Astrocyte of the cerebellum (primary cell): ENCODE results near the gene KCTD1.

Experiments
- DNase-seq: peaks from one replicate; pipeline ENCODE4 v3.0.0-alpha.2; 2011; ENCODE audit warnings: low read depth
- H3K4me3 ChIP-seq: 2 replicates; pipeline ENCODE4 v1.5.1; 2011; ENCODE audit warnings: mild to moderate bottlenecking, low read depth, low read length, moderate library complexity
- in situ Hi-C: cut with HindIII; loops from 2 replicates; pipeline ENCODE4 v1.10.0; 2017; ENCODE audit warnings: low sequenced_read_pairs
- TF ChIP-seq, protein P1 (sequence below): IDR thresholded peaks from 2 replicates; pipeline ENCODE4 v1.5.1; 2012; ENCODE audit warnings: low read length, low read depth, moderate library complexity, mild to moderate bottlenecking; ENCODE audit errors: missing control alignments

The KCTD1 gene

DNA sequence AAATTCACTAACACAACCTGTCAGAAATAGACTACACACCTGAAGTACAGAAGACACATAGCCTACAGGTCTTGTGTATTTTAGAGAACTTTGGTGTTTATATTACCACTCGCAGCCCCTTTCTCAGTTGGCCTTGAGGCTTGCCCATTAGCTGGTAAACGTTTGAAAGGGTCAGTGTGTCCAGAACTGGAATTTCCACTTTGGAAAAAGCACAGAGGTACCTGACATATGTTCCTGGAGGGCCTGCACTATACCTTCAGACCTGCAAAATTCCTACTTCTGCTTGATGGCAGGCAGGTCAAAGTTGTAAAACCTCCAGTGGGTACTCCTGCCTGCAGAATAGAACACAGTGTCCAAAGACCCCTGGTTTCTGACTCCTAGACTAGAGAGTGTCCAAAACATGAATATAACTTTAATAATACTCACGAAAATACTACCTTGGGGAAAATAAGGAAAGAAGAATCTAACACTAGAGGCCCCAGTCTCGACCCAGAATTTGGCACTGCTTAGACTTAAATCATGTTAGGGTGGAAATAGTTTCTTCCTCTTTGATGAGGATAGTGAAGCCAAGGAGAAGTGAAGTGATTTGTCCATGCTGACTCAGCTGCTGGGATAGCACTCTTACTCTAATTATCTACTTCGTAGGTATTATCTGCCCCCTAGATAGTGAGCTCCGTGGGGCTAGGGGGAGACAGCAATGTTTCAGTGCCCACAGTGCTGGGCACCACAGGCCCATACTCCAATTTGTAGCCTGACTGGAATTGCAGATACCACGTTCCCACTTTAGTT is 2.8 kb downstream of the KCTD1 start:
- peak overlapping the region; percentile 65 for H3K4me3 ChIP-seq
- TF ChIP-seq, protein P1, sequence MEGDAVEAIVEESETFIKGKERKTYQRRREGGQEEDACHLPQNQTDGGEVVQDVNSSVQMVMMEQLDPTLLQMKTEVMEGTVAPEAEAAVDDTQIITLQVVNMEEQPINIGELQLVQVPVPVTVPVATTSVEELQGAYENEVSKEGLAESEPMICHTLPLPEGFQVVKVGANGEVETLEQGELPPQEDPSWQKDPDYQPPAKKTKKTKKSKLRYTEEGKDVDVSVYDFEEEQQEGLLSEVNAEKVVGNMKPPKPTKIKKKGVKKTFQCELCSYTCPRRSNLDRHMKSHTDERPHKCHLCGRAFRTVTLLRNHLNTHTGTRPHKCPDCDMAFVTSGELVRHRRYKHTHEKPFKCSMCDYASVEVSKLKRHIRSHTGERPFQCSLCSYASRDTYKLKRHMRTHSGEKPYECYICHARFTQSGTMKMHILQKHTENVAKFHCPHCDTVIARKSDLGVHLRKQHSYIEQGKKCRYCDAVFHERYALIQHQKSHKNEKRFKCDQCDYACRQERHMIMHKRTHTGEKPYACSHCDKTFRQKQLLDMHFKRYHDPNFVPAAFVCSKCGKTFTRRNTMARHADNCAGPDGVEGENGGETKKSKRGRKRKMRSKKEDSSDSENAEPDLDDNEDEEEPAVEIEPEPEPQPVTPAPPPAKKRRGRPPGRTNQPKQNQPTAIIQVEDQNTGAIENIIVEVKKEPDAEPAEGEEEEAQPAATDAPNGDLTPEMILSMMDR = no peak
- in situ Hi-C loops = no loop called here

DNA sequence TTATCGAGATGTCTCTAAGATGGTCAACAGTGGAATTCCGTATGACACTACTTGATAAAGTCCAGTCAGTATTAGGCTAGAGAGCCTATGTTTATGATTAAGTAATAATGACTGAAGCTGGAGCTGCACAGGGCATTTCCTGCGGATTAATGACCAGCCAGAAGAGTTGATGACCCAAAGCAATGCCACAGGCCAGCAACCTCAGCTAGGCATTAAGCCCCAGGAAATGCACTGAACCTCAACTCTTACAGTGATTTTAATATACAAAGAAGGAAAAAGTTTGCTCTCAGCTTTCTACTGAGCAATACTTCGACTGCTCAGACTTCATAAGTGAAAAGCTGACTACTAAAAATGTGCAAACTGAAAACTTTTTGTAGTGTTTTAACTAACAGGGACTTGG is 3.9 kb downstream of the KCTD1 start:
- in situ Hi-C loops = no loop called here
- DNase-seq = no peak
- H3K4me3 ChIP-seq = no peak overlapping the region
- TF ChIP-seq, protein P1 = no peak

More for the DNA sequence above, 2.8 kb downstream of the KCTD1 start:
- DNase-seq = no peak

DNA sequence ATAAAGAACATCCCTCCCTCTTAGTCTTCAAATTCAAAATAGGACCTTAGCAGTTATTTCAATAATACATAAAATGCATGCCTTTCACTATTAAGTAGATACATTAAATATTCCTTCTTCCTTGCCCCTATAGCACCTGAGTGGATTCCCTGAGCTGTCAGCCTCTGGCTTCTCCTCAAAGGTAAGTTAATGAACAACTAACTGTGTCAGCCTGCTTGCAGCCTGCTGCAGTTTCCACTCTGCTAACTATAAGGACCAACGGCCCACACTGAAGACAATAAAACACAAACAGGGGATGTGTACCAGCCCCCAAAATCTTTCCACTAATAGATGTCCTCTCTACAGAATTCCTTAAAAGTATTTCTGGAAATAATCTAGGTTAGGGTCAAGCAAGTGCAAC is 5.0 kb downstream of the KCTD1 start:
- H3K4me3 ChIP-seq = no peak overlapping the region
- in situ Hi-C loops = no loop called here
- DNase-seq = no peak

DNA sequence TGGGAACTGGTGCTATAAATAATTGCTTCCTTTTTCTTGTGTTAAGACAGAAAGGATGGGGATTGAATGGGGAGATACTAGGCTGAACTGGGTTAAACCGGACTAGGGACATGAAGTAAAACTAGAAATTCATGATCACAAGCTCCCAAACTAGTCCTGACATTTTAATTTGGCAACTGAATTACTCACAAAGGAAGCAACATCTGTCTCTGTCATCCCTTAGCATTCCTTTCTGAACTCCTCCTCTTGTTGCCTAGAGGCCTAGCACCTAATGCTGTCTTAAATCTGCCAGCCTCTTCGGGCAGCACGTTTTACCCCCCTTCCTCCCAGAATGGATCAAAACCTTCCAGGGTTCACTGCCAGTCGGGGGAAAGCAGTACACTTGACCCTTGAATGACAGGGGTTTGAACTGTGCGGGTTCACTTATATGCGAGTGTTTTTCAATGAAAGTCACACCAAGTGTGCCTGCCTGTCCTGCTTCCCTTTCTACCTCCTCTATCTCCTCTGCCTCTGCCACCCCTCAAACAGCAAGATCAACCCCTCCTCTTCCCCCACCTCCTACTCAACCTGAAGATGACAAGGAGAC is 8.2 kb downstream of the KCTD1 start:
- no peak overlapping the region for H3K4me3 ChIP-seq
- no peak for DNase-seq
- in situ Hi-C loops = no loop called here

More for the DNA sequence above, 5.0 kb downstream of the KCTD1 start:
- TF ChIP-seq, protein P1 = no peak

DNA sequence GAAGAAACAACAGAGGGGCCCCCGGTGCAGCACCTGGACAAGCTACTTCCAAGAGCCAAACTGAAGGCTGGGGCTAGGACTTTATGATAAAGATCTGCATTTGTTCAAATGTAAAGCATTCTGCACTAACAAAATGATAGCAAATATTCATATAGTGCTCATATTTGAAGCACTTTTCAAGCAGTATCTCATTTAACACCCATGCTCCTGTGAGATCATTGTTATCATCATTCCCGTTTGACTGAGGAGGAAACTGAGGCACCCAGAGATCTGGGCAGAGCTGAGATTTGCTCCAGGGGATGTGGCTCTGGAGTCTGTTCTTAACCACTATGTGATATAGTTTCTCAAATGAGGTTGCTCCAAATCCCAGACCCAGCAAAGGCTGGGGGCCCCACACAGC is 9.8 kb downstream of the KCTD1 start:
- in situ Hi-C loops = no loop called here
- TF ChIP-seq, protein P1 = no peak
- no peak overlapping the region for H3K4me3 ChIP-seq
- DNase-seq = no peak

More for the DNA sequence above, 8.2 kb downstream of the KCTD1 start:
- TF ChIP-seq, protein P1 = no peak

DNA sequence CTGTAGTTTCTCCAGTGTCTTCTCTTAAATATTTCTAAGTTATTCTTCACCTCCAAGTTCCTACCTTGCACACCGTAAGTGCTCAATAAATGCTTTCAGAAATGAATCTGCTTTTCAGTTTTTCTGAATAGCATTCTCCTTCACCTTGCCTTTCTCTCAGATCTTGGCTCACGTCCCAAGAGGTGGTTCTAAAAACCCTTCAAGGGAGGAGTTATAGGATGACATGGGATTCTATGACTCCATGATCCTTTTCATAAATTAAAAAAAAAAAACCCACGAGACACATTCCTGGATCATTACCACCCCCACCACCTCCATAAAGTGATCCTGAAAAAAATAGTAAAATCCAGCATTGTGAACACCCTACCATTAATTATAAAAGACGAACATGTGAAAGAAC is 11.7 kb downstream of the KCTD1 start:
- no peak for DNase-seq
- in situ Hi-C loops = no loop called here
- no peak overlapping the region for H3K4me3 ChIP-seq
- TF ChIP-seq, protein P1 = no peak
